ENCODE results near the gene IRAK4. TPM values are rescaled to one million over a fixed set of nuclear protein-coding genes. Genes with fewer than 3 reads are reported as not detected.
A peak's percentile ranks its signal among the peaks of the same experiment; 100 is the strongest.

Gene IRAK4
- total RNA-seq, 1 donor from 2014 or later = 7.5 TPM

DNA sequence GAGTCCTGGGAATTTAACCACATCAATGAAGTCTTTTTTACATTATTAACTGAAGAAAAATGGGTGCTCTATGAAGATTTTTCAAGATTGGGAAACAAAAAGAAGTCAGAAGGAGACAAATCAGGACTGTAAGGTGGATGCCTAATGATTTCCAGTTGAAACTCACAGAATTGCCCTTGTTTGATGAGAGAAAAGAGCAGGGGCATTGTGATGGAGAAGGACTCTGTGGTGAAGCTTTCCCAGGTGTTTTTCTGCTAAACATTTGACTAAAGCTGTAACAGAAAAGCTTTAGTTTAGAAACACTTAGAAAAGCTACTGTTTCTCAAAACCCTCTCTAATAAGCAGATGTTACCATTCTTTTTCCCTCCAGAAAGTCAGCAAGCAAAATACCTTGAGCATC is 5.8 kb downstream of the IRAK4 start:
- ATAC-seq (no peak), DNase-seq (ENCODE audit: low spot score) (no peak)

GRCh38 chr12:43766291-43766690 is 7.5 kb downstream of the IRAK4 start:
- no peak for ATAC-seq
- DNase-seq (ENCODE audit: low spot score) = no peak

DNA sequence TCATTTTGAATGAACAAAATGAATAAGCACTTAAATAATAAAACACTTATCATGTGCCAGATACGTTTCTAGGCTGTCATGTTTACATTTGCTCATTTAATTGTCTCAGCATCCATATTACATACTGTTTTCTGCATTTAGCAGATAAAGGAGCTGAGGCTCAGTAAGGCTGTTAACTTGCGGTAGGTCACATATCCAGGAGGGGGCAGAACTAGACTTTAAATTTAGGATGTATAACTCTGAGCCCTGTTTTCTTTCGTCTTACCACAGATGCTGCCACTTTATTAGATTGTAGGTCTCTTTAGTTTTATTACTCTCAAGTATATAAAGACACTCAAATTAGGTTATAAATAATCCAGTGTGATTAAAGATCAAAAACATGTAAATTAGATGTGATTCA is 17.7 kb downstream of the IRAK4 start:
- ATAC-seq = peak; percentile 41
- no peak for DNase-seq (ENCODE audit: low spot score)

- ATAC-seq (no peak), DNase-seq (ENCODE audit: low spot score) (no peak)
Observed at GRCh38 chr12:43786899-43787693, 28.3 kb downstream of the IRAK4 start.

DNA sequence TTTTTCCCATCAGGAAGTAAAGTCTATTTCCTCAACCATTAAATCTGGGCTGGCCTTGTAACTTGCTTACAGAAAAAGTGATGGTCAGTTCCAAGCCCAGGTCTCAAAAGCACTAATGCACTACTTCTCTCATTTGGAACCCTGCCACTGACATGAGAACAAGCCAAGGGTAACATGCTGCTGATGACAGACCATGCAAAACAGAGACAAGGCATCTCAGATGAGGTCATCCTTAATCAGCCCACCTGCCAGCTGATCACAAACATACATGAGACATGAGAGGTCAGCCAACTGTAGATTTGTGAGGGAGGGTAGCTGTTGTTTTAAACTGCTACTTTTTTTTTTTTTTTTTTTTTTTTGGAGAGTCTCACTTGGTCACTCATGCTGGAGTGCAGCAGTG is 31.2 kb downstream of the IRAK4 start:
- ATAC-seq = no peak
- DNase-seq (ENCODE audit: low spot score) = no peak

DNA sequence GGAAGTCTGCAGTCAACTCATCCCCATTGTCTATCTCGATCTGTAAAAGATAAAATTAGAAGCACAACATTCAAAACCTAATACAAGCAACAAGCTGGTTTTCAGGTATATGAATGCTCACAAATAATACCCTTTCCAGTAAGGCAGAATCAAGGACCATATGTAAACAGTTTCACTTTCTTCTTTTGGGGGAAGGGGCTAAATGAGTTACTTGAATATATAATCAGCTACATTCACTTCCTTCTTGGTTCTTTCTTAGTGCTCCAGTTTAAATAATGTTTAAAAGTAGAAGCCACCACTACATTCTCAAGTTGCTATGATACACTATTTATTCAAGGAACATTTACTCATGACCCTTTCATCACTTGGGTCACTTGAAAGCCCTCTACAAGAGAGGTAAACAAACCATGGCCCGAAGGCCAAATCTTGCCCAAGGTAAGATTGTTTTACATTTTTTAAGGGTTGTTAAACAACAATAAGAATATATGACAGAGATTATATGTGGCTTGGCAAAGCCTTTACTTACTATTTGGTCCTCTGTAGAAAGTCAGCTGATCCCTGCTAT is 37.0 kb downstream of the IRAK4 start:
- ATAC-seq = no peak
- DNase-seq (ENCODE audit: low spot score) = no peak

DNA sequence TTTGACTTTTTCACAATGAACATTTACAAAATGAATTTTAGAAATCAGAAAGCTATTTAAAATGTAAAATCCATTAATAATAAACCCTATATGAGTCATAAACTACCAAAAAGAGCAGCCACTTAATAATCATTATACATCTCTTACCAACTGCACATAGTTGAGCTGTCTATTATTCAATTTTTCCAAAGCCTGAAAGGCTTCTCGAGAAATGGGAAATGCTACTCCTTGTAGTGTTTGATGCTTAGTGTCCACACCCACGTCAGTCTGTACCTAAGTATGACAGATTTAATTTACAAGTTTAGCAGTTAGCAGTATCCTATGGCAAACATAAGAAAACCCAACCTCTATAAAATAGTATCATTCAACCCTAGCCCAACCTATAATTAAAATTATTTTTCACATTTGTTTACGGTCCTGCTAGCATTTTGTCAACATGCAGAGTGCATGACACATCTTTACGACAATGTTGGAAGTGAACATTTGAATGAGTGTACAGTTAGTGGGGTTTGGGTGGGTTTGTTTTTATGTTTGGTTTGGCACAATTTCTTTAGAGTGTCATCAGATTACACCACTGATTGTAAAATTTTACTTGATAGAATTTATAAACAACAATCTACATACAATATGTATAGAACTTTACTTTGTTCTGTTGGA is 38.9 kb downstream of the IRAK4 start:
- no peak for DNase-seq (ENCODE audit: low spot score)
- no peak for ATAC-seq

DNA sequence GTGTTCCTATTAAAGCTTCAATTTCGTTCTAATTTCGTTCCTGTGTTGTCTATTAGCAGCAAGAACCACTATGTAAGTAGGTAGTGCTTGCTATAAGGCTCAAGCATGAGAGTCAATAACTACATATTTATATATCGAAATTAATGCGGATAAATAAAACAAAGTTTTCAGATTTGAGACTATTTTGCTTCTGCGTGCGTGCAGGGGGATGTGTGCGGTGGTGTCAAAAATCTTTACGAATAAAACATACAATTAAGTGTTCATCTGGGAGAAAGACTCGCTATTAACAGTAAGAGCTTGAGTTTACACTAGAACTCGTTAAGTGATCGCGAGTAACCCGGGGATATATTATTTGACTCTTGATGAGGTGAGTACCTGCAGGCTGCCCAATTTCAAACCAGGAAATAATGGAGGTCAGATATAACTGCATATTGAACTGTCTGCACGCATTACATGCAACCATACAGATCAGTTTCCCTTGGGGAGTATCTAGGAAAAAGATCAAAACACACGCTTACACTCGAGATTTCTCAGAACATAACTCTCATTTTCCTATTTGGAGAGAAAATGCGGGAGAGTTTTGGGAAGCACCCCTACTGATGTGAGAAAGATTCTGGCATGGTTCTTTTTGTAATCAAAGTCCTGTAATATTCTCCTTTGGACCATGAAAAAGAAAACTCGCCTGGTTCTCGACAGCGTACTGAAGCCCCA is 46.6 kb downstream of the IRAK4 start:
- peak; percentile 4 for ATAC-seq
- no peak for DNase-seq (ENCODE audit: low spot score)

DNA sequence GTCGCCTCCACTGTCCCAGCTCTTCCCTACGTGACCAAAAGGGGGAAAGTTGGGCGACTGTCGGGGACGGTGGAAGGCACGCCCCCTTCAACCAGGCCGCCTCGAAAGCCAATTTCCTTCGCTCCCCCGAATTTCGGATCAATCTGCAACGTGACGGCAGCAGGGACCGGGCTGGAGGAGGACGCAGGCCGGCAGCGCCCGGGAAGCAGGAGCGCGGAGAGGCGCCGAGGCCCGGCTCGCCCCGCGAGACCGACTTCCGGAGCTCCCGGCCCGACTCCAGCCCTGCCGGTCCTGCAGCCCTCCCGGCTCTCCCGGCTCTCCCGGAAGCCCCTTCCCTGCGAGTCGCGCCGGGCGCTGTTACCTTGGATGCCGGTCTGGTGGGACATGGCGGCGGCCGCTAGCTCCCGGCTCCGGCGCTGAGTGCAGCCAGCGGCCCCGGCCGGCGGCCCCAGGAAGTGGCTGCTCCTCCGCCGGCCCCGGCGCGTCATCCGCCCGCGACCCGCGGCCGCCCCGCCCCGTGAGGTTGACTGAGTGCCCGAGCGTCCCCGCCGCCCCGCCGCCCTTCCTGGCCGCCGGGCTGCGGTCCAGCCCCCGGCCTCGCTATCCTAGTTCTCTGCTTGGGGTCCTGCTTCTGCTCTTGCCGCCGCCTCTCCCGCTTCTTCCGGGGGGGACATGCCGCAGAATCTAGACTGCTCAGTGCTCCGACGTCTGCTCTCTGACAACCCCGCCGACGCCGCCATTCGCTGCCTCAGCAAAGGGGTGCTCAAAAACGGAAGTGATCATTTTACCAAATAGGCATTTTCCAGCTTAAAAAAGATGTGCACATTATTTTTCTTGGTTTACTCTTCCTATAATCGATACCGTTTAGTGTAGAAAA is 47.3 kb downstream of the IRAK4 start, which contains the start of gene TWF1:
TSS of gene TWF1 (minus strand) at position 458 of the 877 bp plus-strand sequence. CDS start at position 386, 72 bp downstream.
- ATAC-seq (peak; percentile 99), DNase-seq (ENCODE audit: low spot score) (peak; percentile 91)

DNA sequence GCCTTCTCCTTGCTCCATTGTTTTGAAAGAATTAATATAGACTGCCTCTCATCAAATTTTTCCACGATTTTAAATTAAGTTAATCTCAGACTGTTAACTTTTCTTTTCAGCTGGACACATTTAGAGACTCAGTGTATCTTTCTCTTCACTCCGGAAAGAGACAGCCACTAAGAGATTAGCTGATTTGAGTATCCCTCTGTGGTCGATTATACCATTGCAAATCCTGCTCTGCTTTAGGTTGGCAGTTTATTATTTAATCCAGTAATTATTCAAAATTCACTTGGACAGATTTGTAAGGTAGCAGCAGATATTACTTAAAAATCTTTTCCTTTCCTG is 48.0 kb downstream of the IRAK4 start:
- no peak for DNase-seq (ENCODE audit: low spot score)
- ATAC-seq = no peak

- ATAC-seq (no peak), DNase-seq (ENCODE audit: low spot score) (no peak)
Observed at GRCh38 chr12:43807386-43807785, 48.6 kb downstream of the IRAK4 start.

DNA sequence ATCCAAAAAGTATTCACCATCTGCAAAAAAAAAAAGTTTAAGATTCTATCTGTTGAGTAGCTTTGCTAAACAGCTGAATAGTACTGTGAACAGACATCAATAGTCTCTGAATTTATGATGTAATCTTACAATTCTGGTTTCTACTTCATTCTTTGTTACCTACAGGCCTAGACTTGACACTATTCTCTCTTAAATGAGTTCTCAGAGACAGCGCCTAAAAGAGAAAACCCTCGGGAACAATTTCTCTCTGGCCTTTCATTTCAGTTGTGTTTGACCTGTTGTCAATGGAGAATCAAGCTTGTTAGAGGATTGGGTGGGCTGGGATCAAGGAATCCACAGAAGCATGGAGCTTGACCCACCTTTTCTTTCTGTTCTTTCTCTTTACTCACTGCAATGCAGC is 53.3 kb downstream of the IRAK4 start:
- DNase-seq (ENCODE audit: low spot score) (no peak), ATAC-seq (no peak)

- DNase-seq (ENCODE audit: low spot score) (no peak), ATAC-seq (no peak)
Observed at GRCh38 chr12:43812926-43813325, 54.2 kb downstream of the IRAK4 start.

DNA sequence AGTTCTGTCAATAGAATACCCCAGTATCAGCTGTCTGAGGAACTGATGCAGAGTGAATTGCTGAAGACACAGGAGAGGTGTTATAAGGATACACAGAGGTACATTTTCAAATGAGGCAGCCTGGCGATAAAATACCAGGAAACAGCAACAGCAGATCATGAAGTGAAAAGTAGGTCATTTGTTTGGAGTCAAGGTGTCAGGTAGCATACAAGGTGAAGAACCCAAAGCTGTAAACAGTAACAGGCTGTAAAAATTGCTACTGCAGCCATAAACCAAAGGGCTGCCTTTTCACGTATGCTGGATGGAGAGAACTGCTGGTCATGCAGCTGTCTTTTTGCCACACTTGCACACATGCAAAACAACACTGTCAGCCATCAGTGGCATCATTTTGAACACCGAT is 56.7 kb downstream of the IRAK4 start:
- ATAC-seq = no peak
- no peak for DNase-seq (ENCODE audit: low spot score)

DNA sequence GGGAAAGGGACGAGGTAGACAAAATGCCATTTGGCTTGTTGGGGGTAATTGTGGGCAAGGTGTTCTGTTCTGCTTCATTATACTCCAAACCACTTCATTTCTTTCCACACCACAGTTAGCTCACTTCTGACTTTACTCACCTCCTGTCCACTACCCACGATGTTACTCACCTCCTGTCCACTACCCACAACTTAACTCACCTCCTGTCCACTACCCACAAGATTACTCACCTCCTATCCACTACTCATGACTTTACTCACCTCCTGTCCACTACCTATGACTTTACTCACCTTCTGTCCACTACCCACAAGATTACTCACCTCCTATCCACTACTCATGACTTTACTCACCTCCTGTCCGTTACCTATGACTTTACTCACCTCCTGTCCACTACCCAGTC is 57.4 kb downstream of the IRAK4 start:
- DNase-seq (ENCODE audit: low spot score) = no peak
- no peak for ATAC-seq

- no peak for DNase-seq (ENCODE audit: low spot score)
- ATAC-seq = no peak
Observed at GRCh38 chr12:43824207-43824775, 65.5 kb downstream of the IRAK4 start.

- DNase-seq (ENCODE audit: low spot score) = no peak
- ATAC-seq = no peak
Observed at GRCh38 chr12:43826681-43827080, 67.9 kb downstream of the IRAK4 start.

DNA sequence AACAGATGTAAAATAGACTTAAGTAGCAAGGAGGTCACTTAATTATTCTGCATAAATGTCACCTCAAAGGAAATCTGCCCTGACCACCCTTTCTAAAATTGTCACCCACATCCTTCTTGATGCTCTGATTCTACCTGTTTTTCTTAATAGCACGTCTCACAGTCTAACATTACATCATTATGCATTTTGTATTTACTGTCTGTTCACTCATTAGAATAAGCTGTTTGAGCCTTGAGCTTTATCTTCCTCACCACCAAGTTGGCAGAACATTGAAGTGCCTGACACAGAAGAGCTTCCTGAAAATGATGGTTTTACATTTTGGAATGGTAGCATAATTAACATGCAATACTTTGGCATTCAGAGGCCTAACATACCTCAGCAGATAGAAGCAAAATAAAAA is 68.3 kb downstream of the IRAK4 start:
- no peak for ATAC-seq
- DNase-seq (ENCODE audit: low spot score) = no peak

GRCh38 chr12:43832463-43833168 is 73.9 kb downstream of the IRAK4 start:
- DNase-seq (ENCODE audit: low spot score) (no peak), ATAC-seq (no peak)

- ATAC-seq (peak; percentile 19), DNase-seq (ENCODE audit: low spot score) (no peak)
Observed at GRCh38 chr12:43835264-43835655, 76.5 kb downstream of the IRAK4 start.
